ENCODE data around the gene POU4F3. TPM values are rescaled to one million over a fixed set of nuclear protein-coding genes. Genes with fewer than 3 reads are reported as not detected.

POU4F3 gene
- polyA plus RNA-seq, 3 donors: 0.05 TPM; not detected in 2

- no peak overlapping the region for H3K4me2 ChIP-seq (replicated peaks; ENCODE audit: extremely low read depth, low read length, poor library complexity, severe bottlenecking)
- peaks cover 3 to 14% of the 10 kb centered on the region in 2 donors for H3K36me3 Mint-ChIP-seq
- no peak overlapping the region for H3K27ac Mint-ChIP-seq
- no peak overlapping the region for H2AFZ ChIP-seq (ENCODE audit: insufficient read depth, low read depth, low read length, poor library complexity, severe bottlenecking)
- peaks cover 22% of the 10 kb centered on the region for H3K4me1 Mint-ChIP-seq
- no peaks in the 10 kb centered on the region for H3K36me3 ChIP-seq (replicated peaks in 1 of 2; ENCODE audit: control insufficient read depth in 1 of 2, insufficient read depth in 2 of 2, low read length in 2 of 2)
- intact Hi-C loops (cut with micrococcal nuclease): no loop called here
- H4K20me1 ChIP-seq (ENCODE audit: insufficient read depth, low read length): no peaks in the 10 kb centered on the region
- no peak overlapping the region for H3K9ac ChIP-seq (ENCODE audit: insufficient read depth, low read length, poor library complexity, severe bottlenecking)
- peaks cover 5 to 81% of the 10 kb centered on the region in 2 donors for H3K9me3 ChIP-seq (replicated peaks in 1 of 2; ENCODE audit: control insufficient read depth in 1 of 2, insufficient read depth in 1 of 2, low read length in 2 of 2)
- no peak overlapping the region for H3K27ac ChIP-seq (ENCODE audit: low read depth in 1 of 2, low read length in 2 of 2)
- H3K4me3 ChIP-seq (replicated peaks in 1 of 3; ENCODE audit: low read depth in 2 of 3, low read length in 3 of 3): no peak overlapping the region
- peaks cover 99 to 100% (median 100%) of the 10 kb centered on the region in 3 donors for H3K27me3 Mint-ChIP-seq (ENCODE audit: low read depth in 3 of 3)
- peak overlapping the region in 1 of 2 donors; percentile 80 for H3K4me3 Mint-ChIP-seq
- H3K4me1 ChIP-seq (ENCODE audit: control insufficient read depth in 1 of 2, insufficient read depth in 2 of 2, low read length in 2 of 2): peaks cover 15 to 18% of the 10 kb centered on the region in 2 donors
- WGBS (ENCODE audit: insufficient coverage): 9% methylated on average over 4 of the region's 6 CpGs
- no peak for TF ChIP-seq CTCF (IDR thresholded peaks at IDR 0.05)
- DNase-seq: no peak
- H3K9me3 Mint-ChIP-seq: peaks cover 2 to 50% (median 22%) of the 10 kb centered on the region in 7 donors
- H3K79me2 ChIP-seq (ENCODE audit: insufficient read depth, low read length): no peaks in the 10 kb centered on the region
- H3K27me3 ChIP-seq (ENCODE audit: control insufficient read depth in 2 of 2, insufficient read depth in 2 of 2, low read length in 2 of 2): peaks cover 88 to 100% of the 10 kb centered on the region in 2 donors
Measured at GRCh38 chr5:146341854-146342253, 3.2 kb downstream of the POU4F3 start.

- H3K36me3 Mint-ChIP-seq: peaks cover 3 to 14% of the 10 kb centered on the region in 2 donors
- peak overlapping the region in 2 of 7 donors; percentile 46 to 50 for H3K27ac Mint-ChIP-seq
- DNase-seq: no peak
- Histone ChIP-seq H3K4me2 (replicated peaks; ENCODE audit: extremely low read depth, low read length, poor library complexity, severe bottlenecking) (no peak overlapping the region), H3K9me3 (replicated peaks in 1 of 2; ENCODE audit: control insufficient read depth in 1 of 2, insufficient read depth in 1 of 2, low read length in 2 of 2) (peaks cover 5 to 75% of the 10 kb centered on the region in 2 donors), H3K4me3 (replicated peaks in 1 of 3; ENCODE audit: low read depth in 2 of 3, low read length in 3 of 3) (no peak overlapping the region), H3K27me3 (ENCODE audit: control insufficient read depth in 2 of 2, insufficient read depth in 2 of 2, low read length in 2 of 2) (peaks cover 90 to 100% of the 10 kb centered on the region in 2 donors), H3K4me1 (ENCODE audit: control insufficient read depth in 1 of 2, insufficient read depth in 2 of 2, low read length in 2 of 2) (peaks cover 15 to 18% of the 10 kb centered on the region in 2 donors), H3K79me2 (ENCODE audit: insufficient read depth, low read length) (no peaks in the 10 kb centered on the region), H4K20me1 (ENCODE audit: insufficient read depth, low read length) (no peaks in the 10 kb centered on the region), H3K27ac (ENCODE audit: low read depth in 1 of 2, low read length in 2 of 2) (no peak overlapping the region), H3K9ac (ENCODE audit: insufficient read depth, low read length, poor library complexity, severe bottlenecking) (no peak overlapping the region), H3K36me3 (replicated peaks in 1 of 2; ENCODE audit: control insufficient read depth in 1 of 2, insufficient read depth in 2 of 2, low read length in 2 of 2) (no peaks in the 10 kb centered on the region), H2AFZ (ENCODE audit: insufficient read depth, low read depth, low read length, poor library complexity, severe bottlenecking) (no peak overlapping the region)
- H3K4me3 Mint-ChIP-seq: peak overlapping the region in 1 of 2 donors; percentile 80
- intact Hi-C loops (cut with micrococcal nuclease): no loop called here
- 5% methylated on average over 10 of the region's 14 CpGs for WGBS (ENCODE audit: insufficient coverage)
- H3K27me3 Mint-ChIP-seq (ENCODE audit: low read depth in 3 of 3): peaks cover 97 to 100% (median 99%) of the 10 kb centered on the region in 3 donors
- peaks cover 22% of the 10 kb centered on the region for H3K4me1 Mint-ChIP-seq
- H3K9me3 Mint-ChIP-seq: peaks cover 2 to 50% (median 22%) of the 10 kb centered on the region in 7 donors
- no peak for TF ChIP-seq CTCF (IDR thresholded peaks at IDR 0.05)
Measured at GRCh38 chr5:146342519-146342881, 3.9 kb downstream of the POU4F3 start.
